Right renal cortex interstitium (tissue), 3 donors: ENCODE measurements around the gene FTO. TPM values are rescaled to one million over a fixed set of nuclear protein-coding genes. Genes with fewer than 3 reads are reported as not detected.
"Not testable (repeated sequence)": the region's sequence is repeated elsewhere in the genome, so short reads cannot be mapped to it uniquely, and the experiment has no call there.

Experiments
- DNase-seq, 3 donors: peaks; one replicate each; pipeline ENCODE4 v3.0.0-alpha.2; 2013; ENCODE audit warnings: low read depth in 3 of 3, low spot score in 2 of 3
- polyA plus RNA-seq, 3 donors: library from polyadenylated mRNA; unstranded; fragments of 120-200 nt; gene quantifications; one replicate each; pipeline ENCODE4 v1.2.1, GENCODE V29; 2013; ENCODE audit not compliant: insufficient read length in 3 of 3

Gene FTO
- polyA plus RNA-seq, 3 donors: 91.4 to 104 (median 92.7) TPM

DNA sequence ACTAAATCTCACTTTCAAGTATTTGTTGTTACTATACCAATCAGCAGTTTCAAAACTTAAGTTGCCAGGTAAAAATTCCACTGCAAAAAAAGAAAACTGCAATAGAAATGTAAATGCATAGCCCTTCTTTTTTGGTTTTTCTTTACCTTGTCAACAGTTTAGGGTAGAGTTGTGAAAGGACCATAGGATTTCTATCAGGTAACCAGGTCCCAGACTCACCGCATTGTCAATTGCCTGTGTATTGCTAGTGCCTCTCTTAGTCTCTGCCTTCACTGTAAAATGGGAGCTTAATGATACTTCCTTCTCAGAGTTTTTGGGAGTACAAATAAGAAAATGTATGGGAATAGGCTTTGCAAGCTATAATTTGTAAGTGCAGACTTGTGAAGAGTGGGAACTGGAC is 145.0 kb downstream of the FTO start:
- no peak for DNase-seq

DNA sequence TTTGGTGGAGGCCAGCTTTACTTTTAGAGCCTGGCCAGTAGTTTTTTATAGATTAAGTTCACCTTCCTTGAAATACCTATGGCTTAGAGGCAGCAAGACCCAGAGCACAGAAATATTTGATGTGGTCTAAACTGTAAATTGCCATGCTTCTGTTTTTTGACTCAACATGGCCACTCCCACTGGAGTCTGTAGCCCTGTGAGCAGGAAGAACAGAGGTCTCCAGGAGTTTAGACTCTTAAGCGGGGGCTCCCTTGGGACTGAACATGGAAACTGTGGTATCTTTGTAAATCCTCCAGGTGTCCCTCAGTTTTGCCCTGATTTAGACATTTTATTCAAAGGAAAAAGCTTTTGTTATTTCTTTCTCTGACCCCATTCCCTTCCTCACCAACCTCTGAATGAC is 145.6 kb downstream of the FTO start:
- DNase-seq: no peak

DNA sequence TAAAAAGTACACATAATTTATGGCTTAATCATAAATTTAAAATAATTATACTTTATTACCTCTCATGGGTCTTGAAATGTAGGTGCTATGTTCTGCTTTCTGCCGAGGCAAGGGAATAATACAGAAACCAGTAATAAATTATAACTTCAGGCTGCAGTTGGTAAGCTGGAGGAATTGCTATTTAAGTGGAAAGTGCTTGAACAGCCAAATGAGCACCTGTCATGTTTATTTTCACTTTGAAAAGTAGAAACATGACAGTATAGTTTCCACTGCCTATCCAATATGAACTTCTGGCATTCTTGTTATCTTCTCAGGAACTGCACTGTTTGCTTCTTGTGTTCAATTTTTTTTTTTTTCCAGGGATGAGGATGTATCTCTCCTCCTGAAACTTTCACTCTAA is 146.0 kb downstream of the FTO start:
- DNase-seq: no peak

GRCh38 chr16:53852678-53853077 is 148.7 kb downstream of the FTO start:
- DNase-seq: no peak

DNA sequence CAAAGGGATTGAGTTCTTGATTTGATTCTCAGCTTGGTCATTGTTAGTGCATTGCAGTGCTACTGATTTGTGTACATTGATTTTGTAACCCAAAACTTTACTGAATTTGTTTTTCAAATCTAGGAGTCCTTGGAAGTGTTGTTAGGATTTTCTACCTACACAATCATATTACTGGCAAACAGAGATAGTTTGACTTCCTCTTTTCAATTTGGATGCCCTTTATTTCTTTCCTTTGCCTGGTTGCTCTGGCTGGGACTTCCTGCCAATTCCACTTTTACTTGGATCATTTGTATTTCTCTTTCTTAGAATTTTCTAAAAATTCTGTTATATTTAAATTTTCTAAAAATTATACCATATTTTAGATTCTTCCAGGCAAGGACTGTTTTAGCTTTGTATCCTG is 151.1 kb downstream of the FTO start:
- no peak for DNase-seq

DNA sequence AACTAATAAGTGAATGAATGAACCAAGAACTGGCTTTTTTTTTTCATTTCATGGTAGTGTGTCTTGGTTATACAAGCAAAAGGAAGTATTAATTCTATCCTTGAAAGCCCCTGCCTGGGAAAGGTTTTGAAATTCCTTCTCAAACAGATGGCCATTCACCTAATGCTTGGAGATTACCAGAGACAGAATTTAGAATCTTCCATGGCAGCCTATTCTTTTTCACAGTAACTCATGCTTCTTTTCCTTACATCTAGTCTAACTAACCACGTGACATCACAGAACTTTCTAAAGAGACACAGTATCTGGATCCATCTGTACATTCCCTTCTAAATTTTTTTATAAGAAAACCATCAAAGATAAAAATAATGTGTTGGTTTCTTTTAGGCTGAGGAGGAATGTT is 151.6 kb downstream of the FTO start:
- DNase-seq: no peak

GRCh38 chr16:53859995-53860540 is 156.1 kb downstream of the FTO start:
- DNase-seq: no peak

DNA sequence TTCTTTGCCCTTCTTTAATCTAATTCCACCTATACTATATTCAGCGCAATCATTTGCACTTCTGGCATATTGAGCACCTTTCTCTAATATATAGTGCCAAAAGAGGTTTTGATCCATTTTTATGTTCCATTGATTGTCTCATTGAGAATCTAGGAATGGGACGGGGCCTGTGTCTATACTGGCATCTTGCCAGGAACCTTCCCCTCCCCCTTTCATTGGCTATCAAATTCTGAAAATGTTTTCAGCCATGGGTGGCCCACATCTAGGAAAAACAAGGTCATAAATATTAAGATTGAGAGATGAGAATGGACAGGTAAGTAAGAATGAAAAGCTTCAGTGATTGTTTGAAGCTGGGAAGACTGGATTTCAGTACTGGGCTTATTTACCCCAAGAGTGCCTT is 159.9 kb downstream of the FTO start:
- no peak for DNase-seq

- no peak for DNase-seq
These were observed 161.0 kb downstream of the FTO start for GRCh38 chr16:53864819-53865493.

- DNase-seq: no peak
These were observed 161.5 kb downstream of the FTO start for GRCh38 chr16:53865494-53865863.

DNA sequence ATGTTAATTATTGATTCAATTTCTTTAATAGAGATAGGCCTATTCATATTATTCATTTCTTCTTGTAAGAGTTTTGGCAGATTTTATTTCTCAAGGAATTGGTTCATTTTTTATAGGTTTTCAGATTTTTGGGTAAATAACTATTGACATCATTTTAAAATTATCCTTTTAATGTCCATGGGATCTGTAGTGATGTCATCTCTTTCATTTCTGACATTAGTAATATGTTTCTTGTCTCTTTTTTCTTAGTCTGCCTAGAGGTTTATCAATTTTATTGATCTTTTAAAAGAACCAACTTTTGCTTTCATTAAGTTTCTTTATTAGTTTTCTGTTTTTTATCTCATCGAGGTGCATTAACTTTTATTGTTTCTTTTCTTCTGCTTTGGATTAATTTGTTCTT is 162.6 kb downstream of the FTO start:
- no peak for DNase-seq

GRCh38 chr16:53870831-53871230 is 166.9 kb downstream of the FTO start:
- no peak for DNase-seq

- DNase-seq: no peak
These were observed 168.6 kb downstream of the FTO start for GRCh38 chr16:53872248-53873221.

GRCh38 chr16:53876811-53877210 is 172.9 kb downstream of the FTO start:
- DNase-seq: no peak

GRCh38 chr16:53878216-53878615 is 174.3 kb downstream of the FTO start:
- no peak for DNase-seq

GRCh38 chr16:53881371-53881770 is 177.4 kb downstream of the FTO start:
- no peak for DNase-seq

DNA sequence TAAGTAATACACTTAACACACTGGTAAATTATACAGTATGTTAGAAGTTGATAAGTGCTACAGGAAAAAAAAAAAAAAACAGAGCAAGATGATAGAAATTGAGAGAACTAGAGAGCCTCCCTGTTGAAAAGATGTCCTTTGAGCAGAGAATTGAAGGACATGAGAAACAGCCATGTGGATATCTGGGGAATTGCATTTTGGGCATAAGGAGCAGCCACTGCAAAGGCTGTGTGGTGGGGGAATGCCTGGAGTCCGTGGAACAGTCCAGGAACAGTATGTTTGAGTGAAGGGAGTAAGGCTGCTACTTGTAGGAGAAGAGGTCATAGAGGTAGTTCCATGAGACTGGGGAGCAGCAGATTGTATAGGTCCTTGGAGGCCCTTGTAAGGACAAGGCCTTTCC is 178.4 kb downstream of the FTO start:
- no peak for DNase-seq

GRCh38 chr16:53884748-53885147 is 180.8 kb downstream of the FTO start:
- DNase-seq: no peak

DNA sequence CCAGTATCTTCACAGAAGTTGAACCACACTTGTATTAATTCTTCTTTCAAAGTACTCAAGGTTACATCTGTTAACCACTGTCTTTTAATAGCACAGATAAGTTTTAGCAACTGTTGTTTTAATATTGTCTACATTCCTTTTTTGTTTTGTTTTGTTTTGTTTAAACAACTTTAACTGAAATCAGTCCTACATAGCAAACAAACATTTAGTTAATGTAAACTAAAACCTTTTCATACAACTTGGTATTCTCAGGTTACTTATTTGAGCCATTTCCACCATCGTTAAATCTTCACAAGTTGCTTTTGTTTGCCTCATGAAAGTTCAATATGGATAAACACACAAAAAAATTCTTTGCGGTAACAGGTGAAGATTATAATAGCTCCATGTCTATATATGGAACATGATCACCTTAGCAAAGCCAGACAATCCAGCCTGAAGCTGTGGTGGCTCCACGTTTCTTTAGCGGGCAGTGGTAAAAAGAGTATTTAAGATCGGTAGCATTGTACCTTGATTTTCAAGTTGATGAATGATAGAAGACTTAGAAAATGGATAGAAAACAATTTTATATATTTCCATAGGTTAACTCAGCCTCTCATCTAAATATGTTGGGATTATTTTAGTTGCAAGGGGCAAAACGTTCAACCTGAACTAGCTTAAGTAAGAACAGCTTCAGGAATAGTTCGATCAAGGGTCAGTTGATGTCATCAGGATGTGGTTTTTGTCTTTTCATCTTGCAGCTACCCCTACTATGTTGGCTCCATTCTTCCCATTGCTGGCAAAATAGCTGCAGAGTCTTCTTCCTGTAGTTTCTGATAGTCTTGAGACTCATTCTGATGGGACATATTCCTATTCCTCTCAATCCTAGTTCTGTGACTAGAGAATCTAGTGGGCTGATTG is 182.8 kb downstream of the FTO start:
- DNase-seq: no peak

- no peak for DNase-seq
These were observed 184.3 kb downstream of the FTO start for GRCh38 chr16:53888222-53888621.

DNA sequence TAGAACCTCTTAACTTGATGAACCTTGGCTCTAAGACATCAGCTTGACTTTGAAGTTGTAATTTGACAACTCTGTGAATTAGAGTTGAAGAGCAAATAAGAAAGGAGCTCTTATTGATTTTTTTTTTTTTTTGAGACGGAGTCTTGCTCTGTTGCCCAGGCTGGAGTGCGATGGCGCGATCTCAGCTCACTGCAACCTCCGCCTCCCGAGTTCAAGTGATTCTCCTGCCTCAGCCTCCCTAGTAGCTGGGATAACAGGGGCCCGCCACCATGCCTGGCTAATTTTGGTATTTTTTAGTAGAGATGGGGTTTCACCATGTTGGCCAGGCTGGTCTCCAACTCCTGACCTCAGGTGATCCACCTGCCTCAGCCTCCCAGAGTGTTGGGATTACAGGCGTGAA is 186.9 kb downstream of the FTO start:
- DNase-seq: not testable (repeated sequence)
